HEK293T (cell line): Measurements from ENCODE around the gene FILIP1.

Source experiments
- FOXA1 ChIP-seq: fragments of 450-650 bp; IDR thresholded peaks from 2 replicates; pipeline ENCODE4 v1.6.1; 2016; ENCODE audit warnings: mild to moderate bottlenecking
- SP1 ChIP-seq: fragments of 450-650 bp; IDR thresholded peaks from 2 replicates; pipeline ENCODE4 v1.6.1; 2017

DNA sequence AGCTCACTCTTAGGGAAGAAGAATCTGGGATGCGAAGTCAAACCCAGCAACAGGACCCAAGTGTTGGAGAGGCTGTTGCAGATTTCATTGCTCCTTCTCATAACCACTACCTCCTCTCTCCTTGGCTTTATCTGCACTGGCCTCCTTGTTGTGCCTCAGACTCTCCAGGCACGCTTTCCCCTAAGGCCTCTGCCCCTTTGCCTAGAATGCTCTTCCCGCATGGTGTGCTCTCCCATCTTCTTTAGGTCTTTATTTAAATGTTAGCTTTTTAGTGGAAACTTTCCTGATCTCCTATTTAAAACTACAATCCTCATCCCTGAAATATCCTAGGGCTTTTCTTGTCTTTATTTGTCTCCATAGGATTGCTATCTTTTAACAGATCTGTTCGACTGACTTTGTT is 114.1 kb downstream of the FILIP1 start:
- TF ChIP-seq FOXA1 (no peak), SP1 (no peak)
